ENCODE measurements around the gene C10orf90.

C10orf90 gene

DNA sequence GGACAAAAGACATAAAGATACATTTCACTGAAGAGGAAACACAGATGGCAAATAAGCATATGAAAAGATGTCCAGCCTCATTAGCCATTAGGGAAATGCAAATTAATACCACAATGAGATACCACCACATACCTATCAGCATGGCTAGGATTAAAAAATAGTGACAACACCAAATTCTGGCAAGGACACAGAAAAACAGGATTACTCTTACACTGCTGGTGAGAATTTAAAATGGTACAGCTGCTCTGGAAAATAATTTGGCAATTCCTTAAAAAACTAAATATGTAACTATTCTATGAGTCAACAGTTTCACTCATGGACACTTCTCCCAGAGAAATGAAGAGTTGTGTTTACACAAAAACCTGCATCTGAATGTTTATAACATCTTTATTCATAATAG is 121.1 kb downstream of the C10orf90 start:
- DNase-seq (ENCODE audit: low spot score): no peak

DNA sequence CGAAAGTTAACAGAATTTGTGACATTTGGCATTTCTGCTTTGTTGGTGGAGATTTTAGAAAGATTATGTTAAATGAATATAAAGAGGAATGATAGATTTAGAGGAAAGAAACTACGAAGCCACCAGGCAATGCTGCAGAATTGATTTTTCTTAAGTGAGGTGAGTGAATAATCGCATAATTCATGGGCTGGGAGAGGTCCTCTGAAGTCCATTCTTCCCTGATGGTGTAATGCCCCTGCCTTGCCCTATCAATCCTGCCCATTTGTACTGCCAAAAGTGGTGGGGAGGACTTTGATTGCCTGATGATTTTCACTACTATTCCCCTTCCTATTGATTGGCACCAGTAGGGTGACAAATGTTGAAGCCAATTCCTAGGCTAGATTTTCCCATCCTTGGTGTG is 125.9 kb downstream of the C10orf90 start:
- DNase-seq (ENCODE audit: low spot score): no peak

DNA sequence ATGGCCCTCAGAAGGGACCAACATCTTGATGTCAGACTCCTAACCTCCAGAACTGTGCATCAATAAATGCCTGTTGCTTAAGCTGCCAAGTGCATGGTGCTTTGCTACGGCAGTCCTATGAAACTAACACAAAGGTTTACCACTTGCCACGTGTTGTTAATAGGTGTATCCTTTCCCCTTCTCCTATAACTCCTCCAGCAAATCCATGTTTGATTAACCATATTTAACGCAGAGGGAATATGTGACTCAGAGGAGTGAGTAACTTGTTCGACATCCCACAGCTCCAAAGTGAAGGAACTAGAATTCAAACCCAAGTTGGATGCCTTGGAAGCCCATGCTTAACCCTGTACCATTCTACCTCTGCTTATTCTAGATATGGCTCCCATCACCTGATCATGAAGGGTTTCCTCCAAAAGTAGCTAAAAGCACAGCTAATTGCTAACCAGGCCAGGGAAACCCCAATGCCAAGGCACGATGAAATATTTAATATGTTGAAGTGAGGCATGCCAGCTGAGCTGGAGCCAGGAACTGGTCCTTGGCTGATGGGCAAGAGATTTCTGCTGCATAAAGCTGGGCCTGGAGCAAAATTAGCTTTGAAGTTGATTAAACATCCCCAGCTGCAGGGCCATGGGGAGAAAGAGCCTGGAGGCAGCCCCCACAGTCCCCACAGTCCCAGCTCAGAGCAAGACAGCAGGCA is 131.9 kb downstream of the C10orf90 start:
- no peak for DNase-seq (ENCODE audit: low spot score)

DNA sequence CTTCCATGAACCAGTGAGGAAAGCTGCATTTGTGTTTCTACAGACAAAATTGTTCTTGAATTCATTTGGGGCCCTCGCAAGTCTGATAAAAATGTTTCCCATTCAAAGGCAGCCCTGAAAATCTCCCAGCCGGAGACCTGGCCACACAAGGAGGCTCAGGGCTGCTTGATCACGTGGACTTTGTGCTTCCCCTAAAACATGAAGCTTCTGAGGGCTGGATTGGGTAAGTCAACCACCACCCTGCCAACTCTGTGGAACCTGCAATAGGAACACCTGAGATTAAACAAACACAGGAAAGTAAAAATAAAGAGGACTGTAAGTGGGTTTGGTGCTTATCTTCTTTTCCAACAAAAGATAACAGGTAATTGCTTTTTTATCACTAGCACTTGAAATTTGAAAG is 133.8 kb downstream of the C10orf90 start:
- DNase-seq (ENCODE audit: low spot score): no peak

DNA sequence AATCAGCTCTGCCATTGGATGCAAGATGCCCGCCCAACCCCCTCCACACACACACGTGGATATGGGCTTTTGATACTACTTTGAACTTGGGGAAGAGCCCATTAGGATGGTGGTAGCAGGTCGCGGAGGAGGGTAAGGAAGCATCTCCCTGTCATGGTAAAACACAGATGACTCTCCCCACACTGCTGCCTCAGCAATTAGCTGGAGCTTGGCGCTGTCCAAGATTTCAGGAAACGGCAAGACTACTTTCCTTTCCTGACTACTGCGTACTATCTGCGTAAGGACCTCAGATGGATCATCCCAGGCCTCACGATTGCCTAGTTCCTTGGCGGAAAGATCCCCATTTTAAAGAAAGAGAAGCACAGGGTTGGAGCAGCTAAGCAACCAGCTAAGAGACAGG is 134.3 kb downstream of the C10orf90 start:
- no peak for DNase-seq (ENCODE audit: low spot score)

DNA sequence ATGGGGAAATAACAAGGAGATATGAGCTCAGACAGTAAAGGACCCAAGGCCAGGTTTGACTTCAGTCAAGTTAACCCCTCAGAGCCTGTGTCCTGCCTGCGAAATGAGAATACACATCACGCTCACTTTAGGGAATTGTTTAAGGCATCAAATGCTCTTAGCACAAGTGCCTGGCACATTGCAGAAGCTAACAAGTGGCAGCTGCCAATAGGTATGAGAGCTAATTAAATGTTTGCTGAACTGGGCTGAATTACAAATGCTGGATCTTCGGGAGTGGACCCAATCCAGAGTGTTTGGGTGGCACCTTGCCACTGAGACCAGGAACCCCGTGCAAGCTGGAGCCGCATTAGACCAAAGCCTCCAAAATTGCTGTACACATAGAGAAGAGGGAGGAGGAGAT is 136.8 kb downstream of the C10orf90 start:
- DNase-seq (ENCODE audit: low spot score): no peak

DNA sequence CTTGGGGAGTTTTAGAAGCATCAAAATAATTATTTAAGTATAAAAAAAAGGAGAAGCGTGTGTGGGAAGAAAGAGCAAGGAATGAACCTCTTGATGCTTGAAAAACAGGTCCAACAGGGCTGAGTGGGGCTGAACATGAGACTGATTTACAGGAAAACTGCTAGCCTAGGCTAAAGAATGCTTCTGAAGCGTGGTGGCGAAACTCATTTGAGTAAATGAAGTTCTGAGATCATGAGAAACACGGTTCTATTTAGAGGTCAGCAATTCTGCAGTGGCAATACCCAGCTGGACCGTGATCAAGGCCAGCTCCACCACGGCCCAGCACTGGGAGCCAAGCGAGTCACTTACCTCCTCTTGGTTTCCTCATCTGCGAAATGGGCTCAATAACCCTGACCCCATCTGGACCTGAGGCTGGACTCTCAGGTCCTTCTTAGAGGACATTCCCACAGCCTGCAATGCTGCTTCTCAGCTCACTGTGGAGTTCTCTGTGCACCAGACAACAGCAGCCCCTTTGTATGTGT is 142.1 kb downstream of the C10orf90 start:
- DNase-seq (ENCODE audit: low spot score): no peak

DNA sequence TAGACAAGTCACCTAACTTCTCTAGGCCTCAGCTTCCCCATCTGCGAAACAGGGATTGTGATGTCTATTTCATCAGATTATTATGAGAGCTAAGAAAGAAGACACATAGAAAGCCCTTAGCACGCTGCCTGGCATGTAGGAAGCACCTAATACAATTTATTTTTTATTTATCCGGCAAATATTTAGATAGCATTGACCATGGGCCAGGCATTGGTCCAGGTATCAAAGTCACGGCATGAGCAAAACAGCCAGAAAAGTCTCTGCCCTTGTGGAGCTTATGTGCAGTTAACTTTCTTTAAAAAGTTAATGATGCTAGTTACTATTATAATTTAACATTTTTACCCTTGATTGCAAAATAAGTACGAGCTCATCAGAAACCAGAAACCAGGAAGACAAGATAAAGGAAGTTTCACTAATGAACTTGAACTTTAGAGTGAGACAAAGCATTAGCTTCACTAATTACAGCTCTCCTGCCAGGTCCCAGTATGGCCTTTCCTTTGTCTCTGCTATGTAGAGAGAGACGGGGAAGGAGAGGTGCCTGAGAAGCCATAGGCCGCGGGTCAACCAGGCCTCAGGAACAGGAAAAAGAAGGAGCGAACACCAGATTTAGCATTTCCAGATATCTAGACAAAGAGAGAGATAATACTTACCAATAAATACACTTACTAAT is 142.7 kb downstream of the C10orf90 start:
- DNase-seq (ENCODE audit: low spot score): no peak

DNA sequence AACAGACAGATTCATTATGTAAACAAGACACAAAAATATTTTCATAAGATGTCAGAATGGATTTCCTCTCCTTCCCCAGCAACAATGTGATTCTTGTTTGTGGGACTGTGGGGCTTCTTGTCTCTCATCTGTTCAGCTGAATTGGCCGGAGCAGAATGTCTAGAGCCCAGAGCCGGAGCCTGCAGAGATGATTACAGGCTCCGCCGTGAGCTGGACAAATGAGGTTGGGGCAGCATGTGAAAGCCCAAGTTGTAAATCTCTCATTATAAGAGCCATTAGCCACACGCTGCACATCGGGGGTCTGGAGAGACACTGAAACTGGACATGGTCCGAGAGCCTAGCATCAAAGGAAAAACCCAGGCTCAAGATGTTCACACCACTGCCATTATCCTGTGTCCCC is 145.2 kb downstream of the C10orf90 start:
- no peak for DNase-seq (ENCODE audit: low spot score)

DNA sequence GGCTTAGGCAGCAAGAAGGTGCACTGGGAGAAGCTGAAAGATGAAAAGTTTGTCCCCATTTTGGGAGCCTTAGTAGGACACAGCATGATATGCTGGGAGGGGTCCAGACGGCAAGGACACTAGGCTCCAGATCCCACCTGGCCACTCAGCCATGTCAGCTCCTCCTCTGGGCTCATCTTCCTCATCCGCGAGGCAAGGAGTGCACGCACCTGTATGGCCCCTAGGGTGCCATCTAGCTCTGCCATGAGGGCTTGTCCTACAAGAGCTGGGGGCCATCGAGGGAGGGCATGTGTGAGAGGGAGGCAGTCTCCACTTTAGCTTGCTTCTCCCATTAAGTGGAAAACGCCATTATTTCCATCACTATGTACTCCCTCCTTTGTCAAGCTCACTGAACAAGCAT is 146.0 kb downstream of the C10orf90 start:
- DNase-seq (ENCODE audit: low spot score): no peak

DNA sequence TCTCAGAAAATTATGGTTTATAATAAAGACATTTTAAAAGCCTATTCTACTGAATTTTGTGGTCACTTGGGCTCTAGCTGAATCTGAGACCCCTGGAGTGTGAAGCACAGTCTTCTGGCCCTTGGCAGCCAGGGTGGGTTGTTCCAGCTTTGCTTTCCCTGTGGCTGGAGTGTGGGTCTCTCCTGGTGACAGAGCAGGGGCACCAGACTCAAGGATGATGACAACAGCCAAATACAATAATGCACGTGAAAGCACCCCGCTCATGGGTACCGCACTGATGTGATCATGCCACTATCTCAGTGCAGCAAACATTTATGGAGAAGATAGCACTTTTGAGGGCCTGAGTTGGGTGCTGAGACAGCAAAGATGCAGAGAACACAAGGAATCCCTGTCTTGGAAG is 147.4 kb downstream of the C10orf90 start:
- no peak for DNase-seq (ENCODE audit: low spot score)

DNA sequence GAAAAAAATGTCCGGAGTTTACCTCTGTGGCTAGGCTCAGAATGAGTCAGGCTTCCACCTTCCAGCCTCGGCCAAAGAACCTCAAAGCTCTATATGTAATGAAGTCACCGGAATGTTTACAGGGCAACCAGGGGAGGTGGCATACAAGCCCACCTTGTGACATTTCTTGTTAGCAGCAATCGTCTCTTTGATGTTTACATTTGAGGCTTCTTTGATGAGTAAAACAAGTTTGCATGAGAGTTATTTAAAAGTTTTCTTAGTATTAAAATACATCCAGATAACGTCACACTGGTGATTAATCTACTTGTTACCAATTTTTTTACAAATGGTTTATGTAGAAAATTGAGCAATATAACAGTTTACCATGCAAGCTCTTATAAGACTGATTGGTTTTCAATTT is 149.1 kb downstream of the C10orf90 start:
- no peak for DNase-seq (ENCODE audit: low spot score)

DNA sequence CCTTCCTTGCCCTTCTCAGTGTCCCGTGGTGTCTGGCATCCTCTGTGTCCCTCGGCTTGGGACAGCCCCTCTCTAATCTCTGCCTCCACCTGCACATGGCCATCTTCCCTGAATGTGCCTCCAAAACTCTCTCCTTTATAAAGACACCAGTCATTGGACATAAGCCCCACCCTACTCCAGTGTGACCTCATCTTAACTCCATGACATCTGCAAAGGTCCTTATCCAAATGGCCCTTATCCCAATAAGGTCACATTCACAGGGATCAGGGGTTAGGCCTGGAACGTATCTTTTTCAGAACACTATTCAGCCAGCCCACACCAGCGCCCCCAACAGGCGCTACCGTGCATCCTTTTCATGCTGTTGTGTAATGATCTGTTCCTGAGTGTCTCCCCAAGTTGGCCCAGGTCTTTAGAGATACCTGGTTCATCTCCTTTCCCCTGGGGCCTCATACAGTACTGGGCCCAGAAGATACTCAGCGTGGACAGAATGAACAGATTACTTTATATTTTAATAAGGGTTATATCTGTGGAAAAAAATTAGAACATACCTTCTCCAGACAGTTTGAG is 149.7 kb downstream of the C10orf90 start:
- no peak for DNase-seq (ENCODE audit: low spot score)

DNA sequence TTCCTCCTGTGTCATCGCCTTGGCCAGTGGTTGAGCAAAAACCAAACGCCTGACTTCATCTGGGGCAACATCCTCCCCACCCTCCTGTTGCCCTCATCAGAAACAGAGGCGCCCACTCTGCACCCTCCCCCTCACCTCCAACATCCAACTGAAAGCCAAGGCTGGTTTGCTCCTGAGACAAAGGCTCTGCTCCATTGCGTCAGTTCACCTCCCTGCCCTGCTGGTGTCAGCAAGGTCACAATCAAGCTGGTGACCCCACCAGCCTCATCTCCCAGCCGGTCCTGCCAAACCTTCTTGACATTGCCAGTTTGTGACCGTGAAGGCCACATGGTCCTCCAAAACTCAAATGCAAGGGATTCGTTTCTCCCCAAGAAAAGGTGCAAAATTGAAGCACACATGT is 150.5 kb downstream of the C10orf90 start:
- DNase-seq (ENCODE audit: low spot score): no peak

DNA sequence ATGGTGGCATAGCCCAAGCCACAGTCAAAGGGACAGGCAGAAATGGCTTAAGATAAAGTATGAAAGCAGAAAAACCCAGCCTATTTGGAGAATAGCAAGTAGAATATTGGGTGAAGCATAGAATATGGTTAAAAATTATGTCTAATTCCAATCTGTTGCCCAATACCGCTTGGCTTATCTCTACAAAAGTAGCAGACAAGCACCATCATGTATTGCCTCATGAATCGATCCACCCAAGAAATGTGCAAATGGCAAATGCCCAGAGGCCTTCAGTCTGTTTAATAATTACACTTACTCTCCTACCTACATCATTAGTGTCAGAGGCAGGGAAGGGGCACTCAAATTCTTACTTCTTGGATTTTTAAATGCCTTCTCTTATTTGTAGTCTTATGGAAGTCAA is 151.3 kb downstream of the C10orf90 start:
- DNase-seq (ENCODE audit: low spot score): no peak

DNA sequence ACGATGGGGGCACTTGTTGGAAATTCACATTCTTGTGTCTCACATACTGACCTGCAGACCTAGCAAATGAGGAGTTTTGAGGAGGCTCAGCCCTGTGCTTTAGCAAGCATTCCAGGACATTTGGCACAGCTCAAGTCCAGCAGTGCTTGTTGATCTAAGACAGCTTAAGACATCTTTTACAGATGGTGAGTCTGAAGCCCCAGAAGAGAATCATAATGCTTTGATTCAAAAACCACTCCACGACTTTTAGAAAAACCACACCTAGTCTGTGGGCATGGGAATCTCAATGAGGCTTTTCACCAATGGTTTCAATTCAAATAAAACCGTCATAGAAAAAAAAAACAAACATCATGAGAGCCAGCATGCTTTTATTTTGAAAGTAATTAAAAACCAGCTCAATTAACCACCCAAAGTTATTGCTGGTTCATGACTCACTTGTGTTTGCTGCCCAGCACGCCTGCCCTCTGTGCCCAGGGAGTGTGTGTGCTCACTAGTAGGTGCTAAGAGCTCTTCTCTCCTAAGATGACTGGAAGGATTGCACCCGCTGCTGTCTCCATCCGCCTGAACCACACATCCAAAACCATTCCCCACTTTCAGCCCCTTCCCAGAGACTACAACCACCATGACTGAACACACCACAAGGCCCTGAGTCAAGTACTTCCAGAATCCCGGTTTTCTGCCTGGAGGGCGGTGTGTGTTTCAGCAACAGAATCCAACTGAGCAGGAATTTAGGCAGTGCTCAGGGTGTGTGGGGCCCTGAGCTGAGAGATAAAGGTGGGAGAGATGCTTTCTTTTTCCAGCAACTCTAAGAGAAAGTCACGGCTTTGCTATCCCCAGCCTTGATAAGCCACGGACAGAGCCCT is 152.0 kb downstream of the C10orf90 start:
- no peak for DNase-seq (ENCODE audit: low spot score)

DNA sequence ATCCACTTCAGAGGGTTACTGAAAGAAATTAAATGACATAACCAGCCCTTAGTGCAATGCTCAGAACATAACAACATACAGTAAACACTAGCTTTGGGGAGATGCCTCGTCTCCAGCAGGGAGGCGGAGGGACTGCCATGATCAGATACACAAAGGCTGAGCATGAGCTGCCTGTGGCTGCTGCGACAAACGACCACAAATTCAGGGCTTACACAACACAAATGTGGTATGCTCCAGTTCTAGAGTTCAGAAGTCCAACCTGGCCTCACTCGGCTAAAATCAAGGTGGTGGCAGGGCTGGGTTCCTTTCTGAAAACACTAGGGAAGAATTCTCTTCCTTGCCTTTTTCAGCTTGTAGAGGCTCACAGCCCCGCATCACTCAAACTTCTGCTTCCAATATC is 154.0 kb downstream of the C10orf90 start:
- DNase-seq (ENCODE audit: low spot score): no peak

DNA sequence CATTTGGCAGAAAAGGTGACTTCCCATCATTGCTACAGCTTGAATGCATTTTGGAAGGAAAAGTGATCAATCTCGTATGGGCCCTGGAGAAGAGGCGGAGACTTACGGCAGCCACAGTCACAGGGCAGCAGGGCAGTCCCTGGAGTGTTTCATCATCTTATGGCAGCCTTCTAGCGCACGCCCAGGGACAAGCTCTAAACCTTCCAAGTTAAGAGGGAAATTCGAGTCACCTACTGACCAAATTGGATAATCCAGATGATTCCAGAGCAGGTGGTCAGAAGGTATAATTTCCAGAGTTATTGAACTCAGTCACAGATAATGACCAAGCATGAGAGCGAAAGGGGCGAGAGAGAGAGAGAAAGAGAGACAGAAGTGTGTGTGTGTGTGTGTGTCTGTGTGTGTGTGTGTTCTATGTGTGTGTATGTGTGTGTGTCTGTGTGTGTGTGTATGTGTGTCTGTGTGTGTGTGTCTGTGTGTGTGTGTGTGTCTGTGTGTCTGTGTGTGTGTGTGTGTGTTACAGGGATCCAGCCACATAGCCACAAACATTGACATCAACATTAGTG is 158.5 kb downstream of the C10orf90 start:
- no peak for DNase-seq (ENCODE audit: low spot score)

DNA sequence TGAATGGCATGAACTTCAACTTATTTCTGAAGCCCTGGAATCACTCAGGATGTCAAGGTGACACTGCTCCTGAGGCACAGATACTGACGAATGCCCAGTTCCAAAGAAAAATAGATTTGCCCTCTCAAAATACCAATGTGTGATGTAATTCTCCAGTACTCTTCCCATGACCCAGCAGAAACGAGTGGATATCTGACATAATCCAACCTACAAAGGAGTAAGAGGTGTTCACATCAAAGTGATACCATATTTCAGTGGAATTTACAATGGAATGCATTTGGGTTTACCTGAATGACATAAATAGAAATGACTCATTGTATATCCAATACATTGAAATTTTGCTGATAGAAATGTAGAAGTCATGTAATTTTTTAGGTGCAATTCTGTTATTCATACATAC is 161.3 kb downstream of the C10orf90 start:
- no peak for DNase-seq (ENCODE audit: low spot score)

DNA sequence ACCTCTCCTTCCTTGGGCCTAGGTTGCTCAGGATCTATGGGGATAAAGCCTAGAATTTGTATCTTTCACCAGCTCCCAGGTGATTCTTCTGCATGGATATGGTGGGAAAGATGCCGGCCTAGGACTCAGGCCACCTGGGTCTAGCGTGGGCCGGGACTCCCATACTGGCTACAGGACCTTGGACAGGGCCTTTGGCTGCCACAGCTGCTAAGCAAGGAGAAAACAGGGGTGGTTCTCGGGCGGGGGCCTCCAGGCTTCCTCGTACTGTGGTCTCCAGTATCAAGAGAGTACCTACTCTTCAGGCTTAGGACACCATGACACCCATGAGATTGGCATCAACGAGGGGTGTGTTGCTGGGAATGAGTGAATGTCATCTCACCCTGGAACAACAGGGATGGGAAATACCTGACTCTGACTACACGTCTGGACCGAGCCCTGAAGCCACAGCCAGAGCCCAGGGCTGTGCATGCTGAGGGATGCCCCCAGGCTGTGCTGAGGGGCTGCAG is 161.9 kb downstream of the C10orf90 start:
- DNase-seq (ENCODE audit: low spot score): no peak

DNA sequence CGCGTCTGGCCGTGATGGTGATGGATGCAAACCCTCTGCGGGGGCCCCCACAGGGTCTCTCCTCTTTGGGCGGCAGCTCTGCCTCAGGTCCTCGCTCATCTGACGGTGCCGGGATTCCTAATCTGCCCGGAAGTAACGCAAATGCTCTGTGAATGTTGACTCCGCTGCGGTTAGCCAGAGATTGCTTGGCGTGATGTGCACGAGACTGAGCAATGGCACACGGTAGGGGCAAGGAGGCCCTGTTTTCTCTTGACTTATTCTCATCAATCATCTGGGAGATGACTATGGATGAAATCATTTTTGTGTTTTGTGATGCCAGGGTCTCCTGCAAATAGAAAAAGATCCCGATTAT is 165.8 kb downstream of the C10orf90 start:
- DNase-seq (ENCODE audit: low spot score): no peak

Data from CD4-positive, alpha-beta T cell treated with Interleukin-6 at 100 ng/mL for 8 hours (primary cell).